NCI-H345 (cell line): ENCODE measurements around the gene PTBP3.
"Not testable (repeated sequence)": the region's sequence is repeated elsewhere in the genome, so short reads cannot be mapped to it uniquely, and the experiment has no call there.

ENCODE experiments used
- DNase-seq: peaks from one replicate; lab custom pipeline; 2025; lab: John Stamatoyannopoulos, UW

The PTBP3 gene

DNA sequence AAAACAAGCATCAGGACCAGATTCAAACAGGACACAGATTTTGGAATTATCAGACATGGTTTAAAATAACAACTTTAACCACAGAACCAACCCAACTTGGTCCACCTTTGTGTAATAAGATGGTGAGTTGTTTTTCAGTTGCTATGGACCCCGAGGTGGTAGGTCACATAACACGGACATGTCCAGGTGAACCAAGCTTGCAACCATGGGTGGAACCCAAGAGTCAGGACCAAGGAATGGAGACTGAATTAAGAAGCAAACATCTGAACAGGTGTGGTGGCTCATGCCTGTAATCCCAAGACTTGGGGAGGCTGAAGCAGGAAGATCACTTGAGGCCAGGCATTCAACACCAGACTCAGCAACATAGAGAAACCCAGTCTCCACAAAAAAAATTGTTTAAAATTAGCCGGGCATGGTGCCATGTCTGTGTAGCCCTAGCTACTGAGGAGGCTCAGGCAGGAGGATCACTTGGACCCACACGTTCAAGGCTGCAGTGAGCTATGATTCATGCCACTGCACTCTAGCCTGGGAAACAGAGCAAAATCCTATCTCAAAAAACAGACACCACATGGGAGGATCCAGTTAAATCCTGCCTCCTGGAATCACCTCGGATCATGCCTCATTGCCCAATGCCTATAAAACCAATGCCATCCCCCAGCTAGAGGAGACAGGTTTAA is 10.6 kb downstream of the PTBP3 start:
- no peak for DNase-seq

DNA sequence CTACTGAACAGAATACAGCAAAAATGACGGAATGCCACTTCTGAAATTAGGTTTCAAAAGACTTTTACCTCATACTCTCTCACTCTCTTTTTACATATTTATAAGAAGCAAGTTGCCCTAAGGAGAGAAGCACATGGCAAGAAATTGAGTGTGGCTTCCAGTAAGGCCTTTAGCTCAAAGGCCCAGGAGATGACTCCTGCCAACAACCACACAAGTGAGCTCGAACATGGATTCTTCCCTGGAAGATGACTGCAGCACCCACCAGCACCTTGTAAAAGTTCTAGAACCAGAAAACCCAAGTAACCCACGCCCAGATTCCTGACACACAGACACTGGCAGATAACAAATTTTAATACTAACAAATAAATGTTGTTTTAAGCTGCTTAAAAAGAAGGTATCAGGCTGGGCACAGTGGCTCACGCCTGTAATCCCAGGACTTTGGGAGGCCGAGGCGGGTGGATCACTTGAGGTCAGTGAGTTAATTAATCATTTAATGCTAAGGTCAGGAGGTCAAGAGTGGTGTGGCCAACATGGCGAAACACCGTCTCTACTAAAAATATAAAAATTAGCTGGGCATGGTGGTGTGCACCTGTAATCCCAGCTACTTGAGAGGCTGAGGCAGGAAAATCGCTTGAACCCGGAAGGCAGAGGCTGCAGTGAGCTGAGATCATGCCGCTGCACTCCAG is 17.0 kb downstream of the PTBP3 start:
- DNase-seq: no peak

DNA sequence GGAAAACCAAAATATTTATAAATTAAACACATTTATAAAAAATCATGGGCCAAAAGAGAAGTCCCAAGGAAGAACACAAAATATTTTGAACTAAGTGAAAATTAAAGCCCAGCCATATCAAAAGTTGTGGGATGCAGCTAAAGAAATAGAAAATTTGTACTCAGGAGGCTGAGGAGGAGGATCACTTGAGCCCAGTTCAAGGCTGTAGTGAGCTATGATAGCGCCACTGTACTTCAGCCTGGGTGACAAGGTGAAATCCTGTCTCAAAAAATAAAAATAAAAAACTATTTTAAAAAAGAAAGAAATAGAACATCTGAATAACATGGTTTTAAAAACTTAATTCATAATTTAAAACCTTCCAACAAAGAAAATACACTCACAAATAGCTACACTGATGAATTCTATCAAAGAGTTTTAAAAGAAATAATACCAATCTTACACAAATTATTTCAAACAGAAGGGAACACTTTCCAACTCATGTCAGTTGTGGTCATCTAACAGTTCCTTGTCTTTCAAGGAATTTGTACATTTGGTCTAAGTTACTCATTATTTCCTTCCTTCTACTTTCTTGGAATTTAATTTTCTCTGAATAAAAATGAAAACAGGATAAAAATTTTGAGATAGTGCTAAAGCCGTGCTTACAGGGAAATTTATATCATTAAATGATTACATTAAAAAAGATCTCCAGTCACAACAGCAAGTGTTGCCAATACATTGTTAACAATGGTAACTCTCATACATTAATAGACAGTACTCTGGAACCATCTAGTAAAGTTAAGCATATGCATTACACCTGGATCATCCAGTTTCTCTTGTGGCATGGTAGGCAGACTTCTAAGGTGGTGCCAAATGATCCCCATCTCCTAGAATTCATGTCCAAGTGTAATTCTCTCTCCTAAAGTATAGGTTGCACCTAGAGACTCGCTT is 17.8 kb downstream of the PTBP3 start:
- no peak for DNase-seq

DNA sequence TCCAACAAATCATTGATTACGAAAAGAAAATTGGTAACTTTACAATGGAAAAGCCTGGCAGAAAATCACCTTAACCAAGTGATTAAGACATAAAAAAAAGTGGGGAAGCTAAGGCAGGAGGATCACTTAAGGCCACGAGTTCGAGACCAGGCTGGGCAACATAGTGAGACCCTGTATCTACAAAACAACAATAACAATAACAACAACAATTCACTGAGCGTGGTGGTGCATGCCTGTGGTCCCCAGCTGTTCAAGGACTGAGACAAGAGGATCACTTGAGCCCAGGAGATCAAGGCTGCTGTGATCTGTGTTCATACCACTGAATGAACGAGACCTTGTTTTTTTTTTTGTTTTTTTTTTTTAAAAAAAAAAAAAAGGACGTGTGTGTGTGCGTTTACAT is 21.3 kb downstream of the PTBP3 start:
- DNase-seq: no peak

DNA sequence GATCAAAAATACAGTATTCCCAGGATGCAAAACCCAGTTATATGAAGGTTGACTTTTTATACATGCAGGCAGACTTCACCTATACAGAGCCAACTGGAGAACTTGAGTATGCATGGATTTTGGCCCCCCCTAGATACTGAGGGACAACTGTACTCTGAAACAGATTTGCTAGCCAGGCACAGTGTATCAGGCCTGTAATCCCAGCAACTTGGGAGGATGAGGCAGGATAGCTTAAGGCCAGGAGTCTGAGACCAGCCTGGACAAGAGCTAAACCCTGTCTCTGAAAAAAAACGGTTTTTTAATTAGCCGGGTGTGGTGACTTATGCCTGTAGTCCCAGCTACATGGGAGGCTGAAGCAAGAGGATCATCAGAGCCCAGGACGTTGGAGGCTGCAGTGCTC is 21.9 kb downstream of the PTBP3 start:
- DNase-seq: no peak

DNA sequence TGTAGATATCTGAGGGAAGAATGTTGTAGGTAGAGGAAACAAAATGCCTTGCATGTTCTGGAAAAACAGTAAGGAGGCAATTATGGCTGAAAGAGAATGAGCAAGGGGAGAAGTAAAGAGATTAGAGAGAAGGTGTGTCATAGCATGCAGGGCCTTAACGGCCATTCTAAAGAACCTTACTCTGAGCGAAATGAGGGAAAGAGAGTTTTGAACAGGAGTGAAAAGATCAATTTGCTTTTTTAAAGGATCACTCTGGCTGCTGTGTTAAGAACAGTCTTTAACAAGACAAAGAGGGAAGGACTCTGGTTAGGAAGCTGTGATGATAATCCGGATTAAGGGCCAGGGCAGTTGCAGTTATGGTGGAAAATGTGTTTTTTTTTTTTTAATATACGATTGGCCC is 22.6 kb downstream of the PTBP3 start:
- no peak for DNase-seq

DNA sequence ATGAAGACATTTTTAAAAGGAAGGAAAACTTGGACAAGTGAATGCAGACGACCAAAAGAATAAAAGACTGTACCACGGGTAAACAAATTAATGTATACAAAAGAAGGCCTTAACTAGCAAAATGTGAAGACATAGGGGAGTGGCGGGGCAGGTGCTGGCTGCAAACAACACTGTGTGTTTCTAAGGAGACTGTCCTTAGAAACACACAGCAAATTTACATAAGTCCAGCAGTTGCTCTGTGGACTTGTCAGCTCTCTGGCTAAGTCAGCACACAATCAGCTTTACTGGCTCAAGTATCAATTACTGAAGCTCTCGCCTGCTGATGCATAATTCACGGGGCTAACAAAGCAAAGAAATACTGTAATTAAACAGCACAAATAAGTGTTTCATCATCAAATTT is 24.8 kb downstream of the PTBP3 start:
- peak; percentile 82 for DNase-seq

DNA sequence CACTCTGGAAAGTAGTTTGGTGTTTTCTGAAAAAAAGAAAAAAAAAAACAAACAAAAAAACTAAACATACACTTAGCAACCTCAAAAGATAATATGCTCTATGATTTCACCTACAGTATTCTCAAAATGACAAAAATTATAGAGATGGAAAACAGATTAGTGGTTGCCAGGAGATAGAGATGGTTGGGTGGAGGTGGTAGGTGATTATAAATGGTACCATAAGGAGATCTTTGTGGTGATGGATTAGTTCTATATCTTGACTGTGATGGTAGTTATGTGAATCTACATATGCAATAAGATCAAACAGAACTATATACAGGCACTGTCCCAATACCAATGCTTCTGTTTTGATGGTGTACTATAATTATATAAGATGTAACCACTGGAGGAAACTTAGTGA is 32.0 kb downstream of the PTBP3 start:
- DNase-seq: no peak

DNA sequence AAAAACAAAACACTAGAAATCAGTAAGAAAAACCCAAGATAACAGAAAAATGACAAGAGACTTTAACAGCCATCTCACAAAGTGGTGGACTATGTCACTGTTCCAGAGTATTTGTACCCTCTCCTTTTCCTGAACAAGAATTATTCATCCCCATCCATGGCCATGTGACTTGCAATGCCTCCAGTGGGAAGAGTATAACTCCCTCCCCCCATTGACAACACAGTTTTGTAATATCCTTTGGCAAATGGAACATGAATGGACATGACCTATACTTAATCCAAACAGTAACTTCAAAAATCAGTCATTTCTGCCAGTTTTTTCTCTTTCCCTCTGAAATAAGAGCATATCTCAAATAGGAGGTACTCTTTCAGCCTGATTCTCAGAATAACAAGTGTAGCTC is 33.9 kb downstream of the PTBP3 start:
- no peak for DNase-seq

DNA sequence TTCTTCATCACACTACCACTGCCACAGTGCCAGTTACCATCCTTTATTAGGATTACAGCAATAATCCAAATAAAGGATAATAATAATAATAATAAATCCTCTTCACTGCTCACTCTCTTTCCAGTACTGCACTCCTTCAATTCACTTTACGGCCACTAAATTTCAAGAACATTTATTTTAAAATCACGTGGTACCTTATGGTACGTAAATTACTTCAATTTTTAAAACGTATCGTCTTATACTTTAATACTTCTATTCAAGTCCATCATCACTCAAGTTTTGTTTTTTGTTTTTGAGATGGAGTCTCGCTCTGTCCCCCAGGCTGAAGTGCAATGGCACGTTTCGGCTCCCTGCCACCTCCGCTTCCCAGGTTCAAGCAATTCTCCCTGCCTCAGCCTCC is 36.5 kb downstream of the PTBP3 start:
- DNase-seq: no peak

DNA sequence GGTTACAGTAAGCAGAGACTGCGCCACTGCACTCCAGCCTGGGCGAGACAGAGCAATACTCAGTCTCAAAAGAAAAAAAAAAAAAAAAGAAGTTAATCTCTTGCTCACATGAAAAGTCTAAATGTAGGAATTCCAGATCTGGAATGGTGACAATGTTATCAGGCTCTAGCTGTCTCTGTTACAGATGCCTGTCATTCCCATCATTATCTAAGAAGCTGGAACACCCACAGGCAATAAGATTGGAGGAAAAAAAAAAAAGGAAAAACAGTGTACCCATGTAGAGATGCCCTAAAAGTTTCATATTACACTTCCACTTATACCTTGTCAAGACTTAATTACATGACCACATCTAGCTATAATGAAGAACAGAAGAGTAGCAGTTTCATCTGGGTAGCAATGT is 38.2 kb downstream of the PTBP3 start:
- DNase-seq: no peak

DNA sequence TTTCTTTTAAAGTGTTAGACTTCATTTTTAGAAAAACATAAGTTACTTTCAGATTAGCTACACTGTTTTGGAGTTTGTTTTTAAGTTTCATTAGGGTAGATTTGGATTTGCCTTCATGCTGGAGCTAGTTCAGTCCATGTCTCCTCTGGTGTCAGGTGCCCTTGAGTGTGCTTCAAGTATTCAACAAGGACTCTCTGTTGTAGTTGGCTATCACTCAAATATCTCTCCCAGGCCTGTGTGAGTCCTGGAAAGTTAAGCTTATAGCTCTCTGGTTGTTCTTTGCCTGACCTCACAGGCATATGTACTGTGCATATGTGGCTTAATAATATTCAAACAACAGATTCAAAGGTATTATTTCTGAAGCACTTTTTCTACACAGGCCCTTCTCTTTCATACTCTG is 45.4 kb downstream of the PTBP3 start:
- DNase-seq: no peak

DNA sequence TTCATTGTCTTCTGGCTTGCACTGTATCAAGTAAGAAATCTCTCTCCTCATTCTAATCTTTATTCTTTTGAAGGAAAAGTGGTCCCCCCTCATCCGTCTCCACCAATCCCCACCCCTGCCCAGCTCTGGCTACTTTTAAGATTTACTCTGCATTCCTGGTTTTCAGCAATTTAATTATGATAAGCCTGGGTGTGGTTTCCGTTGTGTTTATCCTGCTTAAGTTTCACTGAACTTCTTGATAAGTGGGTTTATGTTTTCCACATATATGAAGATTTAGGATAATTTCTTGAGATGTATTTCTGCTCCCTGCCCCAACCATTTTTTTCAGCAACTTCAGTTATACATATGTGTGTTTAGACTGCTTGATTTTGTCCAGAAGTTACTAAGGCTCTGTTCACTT is 46.5 kb downstream of the PTBP3 start:
- DNase-seq: no peak

DNA sequence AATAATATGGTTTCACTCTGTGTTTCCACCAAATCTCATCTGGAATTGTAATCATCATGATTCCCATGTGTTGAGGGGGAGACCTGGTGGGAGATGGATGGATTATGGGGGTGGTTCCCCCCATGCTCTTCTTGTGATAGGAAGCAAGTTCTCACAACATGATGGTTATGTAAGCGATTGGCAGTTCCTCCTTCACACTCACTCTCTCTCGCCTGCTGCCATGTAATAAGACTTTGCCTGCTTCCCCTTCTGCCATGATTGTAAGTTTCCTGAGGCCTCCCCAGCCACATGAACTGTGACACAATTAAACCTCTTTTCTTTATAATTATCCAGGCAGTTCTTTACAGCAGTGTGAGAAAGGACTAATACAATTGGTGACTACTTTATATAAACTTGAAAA is 48.4 kb downstream of the PTBP3 start:
- no peak for DNase-seq

DNA sequence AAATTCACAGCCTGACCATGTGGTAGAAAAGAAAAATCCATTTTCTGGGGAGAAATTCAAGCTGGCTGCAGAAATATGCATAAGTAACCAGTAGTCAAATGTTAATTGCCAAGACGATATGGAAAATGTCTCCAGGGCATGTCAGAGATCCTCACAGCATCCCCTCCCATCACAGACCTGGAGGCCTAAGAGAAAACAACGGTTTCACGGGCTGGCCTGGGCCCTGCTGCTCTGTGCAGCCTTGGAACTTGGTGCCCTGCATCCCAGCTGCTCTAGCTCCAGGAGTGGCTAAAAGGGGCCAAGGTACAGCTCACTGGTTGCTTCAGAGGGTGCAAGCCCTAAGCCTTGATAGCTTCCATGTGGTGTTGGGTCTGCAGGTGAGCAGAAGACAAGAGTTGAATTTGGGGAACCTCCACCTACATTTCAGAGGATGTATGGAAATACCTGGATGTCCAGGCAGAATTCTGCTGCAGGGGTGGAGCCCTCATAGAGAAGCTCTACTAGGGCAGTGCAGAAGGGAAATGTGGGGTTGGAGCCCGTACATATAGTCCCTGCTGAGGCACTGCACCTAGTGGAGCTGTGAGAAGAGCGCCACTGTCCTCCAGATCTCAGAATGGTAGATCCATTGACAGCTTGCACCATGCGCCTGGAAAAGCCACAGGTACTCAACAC is 49.7 kb downstream of the PTBP3 start:
- DNase-seq: no peak

DNA sequence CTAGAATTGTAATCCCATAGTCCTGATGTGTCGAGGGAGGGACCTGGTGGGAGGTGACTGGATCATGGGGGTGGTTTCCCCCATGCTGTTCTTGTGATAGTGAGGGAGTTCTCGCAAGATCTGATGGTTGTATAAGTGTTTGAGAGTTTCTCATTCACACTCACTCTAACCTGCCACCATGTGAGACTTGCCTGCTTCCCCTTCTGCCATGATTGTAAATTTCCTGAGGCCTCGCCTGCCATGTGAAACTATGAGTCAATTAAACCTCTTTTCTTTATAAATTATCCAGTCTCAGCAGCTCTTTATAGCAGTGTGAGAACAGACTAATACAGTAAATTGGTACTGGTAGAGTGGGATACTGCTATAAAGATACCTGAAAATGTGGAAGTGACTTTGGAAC is 50.6 kb downstream of the PTBP3 start:
- not testable (repeated sequence) for DNase-seq

DNA sequence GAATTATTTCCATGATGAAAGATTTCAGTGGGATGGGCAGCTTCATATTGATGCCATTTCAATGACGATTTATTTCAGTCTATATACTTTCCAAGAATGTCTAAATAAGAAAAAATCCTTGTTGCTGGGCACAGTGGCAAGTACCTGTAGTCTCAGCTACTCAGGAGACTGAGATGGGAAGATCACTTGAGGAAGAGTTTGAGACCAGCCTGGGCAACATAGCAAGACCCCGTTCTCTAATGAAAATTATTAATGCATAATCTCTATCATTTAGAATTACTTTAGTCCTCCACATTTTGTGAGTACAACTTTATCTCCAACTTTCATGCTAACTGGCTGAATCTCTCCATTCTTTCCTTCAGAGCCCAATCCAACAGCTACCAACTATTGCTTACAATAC is 52.5 kb downstream of the PTBP3 start:
- no peak for DNase-seq

DNA sequence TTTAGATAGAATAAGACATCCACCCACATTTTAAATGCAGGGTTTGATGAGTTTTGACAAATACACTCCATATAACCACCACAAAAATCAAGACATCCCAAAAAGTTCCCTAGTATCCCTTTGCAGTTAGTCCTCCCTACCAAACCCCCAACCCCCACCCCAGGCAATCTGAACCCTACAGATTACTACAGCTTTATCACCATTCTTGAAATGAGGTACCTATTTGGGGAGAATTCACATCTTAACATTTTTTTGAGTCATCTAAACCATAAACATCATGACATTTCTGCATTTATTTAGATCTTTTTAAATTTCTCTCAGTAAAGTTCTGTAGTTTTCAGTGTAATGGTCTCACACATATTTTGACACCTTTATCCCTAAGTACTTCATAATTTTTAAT is 53.9 kb downstream of the PTBP3 start:
- DNase-seq: no peak

DNA sequence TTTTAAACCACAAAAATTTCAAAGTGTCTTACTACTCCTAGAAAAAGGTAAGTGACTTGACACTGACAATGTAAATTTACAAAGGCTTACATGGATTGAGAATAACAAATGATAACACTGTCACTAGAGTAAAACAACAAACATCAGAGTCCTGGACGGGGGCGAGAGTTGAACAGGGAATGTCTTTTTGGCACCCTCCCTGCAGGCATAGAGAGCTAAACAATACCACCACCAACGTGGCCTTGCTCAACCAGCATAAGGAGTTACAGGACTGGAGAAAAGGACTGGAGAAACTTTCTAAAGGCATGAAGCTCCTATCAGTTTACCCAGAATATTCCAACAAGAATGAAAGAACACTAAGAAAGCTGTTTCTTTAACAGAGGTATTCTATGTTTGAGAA is 55.3 kb downstream of the PTBP3 start:
- no peak for DNase-seq

DNA sequence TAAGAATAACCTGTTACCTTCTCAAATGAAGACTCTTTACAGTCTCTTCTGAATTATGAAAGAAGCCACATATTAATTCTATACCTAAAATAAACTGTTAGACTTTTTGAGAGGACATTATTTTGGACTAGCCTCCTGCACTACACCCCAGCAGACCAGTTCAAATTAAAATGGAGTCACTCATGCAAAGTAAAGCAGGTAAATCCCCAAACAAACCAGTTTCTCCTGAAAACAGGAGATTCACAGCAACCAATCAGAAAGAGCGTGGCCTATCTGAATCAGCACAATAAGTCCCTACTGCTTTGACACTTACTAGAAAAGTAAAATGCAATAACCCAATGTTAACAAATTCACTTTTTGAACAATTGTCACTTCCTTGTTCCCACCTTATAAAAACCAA is 58.8 kb downstream of the PTBP3 start:
- DNase-seq: no peak

DNA sequence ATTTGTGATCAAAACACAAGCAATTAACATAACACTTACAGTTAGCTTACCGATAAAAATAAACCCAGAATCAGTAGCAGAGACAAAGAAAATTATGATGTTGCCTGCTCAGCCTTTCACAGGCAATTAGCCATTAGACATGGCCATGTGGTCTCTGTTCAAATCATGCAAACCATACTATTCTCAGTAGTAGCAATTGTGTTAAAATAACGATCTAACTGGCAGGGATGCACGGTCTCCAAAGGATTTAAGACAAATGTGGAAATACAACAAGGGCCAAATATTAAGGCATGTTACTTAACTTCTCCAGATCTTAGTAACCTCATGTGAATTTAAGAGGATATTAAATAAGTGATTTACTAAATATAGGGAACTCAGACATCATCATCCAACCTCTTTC is 59.5 kb downstream of the PTBP3 start:
- DNase-seq: no peak

DNA sequence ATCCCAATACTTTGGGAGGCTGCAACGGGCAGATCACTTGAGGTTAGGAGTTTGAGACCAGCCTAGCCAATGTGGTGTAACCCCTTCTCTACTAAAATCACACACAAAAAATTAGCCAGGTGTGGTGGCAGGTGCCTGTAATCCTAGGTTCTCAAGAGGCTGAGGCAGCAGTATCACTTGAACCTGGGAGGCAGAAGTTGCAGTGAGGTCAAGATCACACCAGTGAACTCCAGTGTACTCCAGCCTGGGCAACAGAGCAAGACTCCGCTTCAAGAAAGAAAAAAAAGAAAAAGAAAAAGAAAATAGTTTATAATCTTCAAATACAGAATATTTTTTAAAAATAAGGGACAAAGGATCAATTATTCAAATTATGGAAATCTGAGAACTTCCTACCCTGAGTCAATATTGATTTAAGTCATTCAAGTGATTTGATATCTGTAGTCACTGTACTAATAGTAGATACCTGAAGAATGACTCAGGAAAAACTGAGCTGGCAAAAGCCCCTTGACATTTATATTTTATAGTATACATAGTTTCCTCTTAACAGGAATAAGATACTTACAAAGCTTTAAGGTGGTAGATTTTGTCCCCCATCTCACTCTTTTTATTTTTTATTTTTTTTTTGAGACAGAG is 61.8 kb downstream of the PTBP3 start:
- DNase-seq: peak; percentile 10
